Uterus (tissue), 4 donors: ENCODE measurements around the gene SLC25A12. TPM values are rescaled to one million over a fixed set of nuclear protein-coding genes. Genes with fewer than 3 reads are reported as not detected.
A peak's percentile ranks its signal among the peaks of the same experiment; 100 is the strongest.
"Not testable (repeated sequence)": the region's sequence is repeated elsewhere in the genome, so short reads cannot be mapped to it uniquely, and the experiment has no call there.

ENCODE experiments used
- DNase-seq, 2 donors: peaks; one replicate each; pipeline ENCODE4 v3.0.0-alpha.2; 2019 to 2020
- H3K27ac ChIP-seq, 2 donors: fragments of 200-600 bp; sonication (generic); 1 replicate in 1 of 2; 2 replicates in 1 of 2; pipeline ENCODE4 v1.5.1; 2016 to 2018
- H3K27me3 ChIP-seq, 2 donors: fragments of 200-600 bp; sonication (generic); one replicate each; pipeline ENCODE4 v1.5.1; 2018 to 2019; ENCODE audit warnings: control low read depth in 1 of 2
- H3K36me3 ChIP-seq, 2 donors: fragments of 200-600 bp; sonication (generic); one replicate each; pipeline ENCODE4 v1.5.1; 2019; ENCODE audit warnings: control low read depth in 1 of 2
- H3K4me1 ChIP-seq, 2 donors: fragments of 200-600 bp; sonication (generic); one replicate each; pipeline ENCODE4 v1.5.1; 2018 to 2019; ENCODE audit warnings: control low read depth in 1 of 2
- H3K4me3 ChIP-seq, 2 donors: fragments of 200-600 bp; sonication (generic); 1 replicate in 1 of 2; 2 replicates in 1 of 2; pipeline ENCODE4 v1.5.1; 2018 to 2019; ENCODE audit warnings: mild to moderate bottlenecking in 1 of 2
- H3K9me3 ChIP-seq, 2 donors: fragments of 200-600 bp; sonication (generic); one replicate each; pipeline ENCODE4 v1.5.1; 2019; ENCODE audit warnings: control low read depth in 1 of 2
- CTCF ChIP-seq, 4 experiments: fragments of 200-600 bp in 2 of 4; fragments of 450-650 bp in 2 of 4; sonication (generic) in 2 of 4; IDR thresholded peaks; one replicate each; pipeline ENCODE4 v1.5.1; 2016 to 2019; ENCODE audit warnings: antibody characterized with exemption in 4 of 4, mild to moderate bottlenecking in 2 of 4, moderate library complexity in 1 of 4
- POLR2A ChIP-seq, 2 donors: fragments of 450-650 bp; IDR thresholded peaks; one replicate each; pipeline ENCODE4 v1.6.1; 2016; ENCODE audit warnings: antibody characterized with exemption in 2 of 2, mild to moderate bottlenecking in 1 of 2, moderate library complexity in 1 of 2
- intact Hi-C: fragments of 100-400 bp; cut with DNase I; formaldehyde crosslinking; loops from one replicate; pipeline ENCODE4 v1.15.1; 2023; ENCODE audit warnings: low total_unique reads
- total RNA-seq, 4 donors: library from RNA; depleted of rRNA in 3 of 4; stranded (reverse); fragments of >200 nt in 3 of 4; gene quantifications; one replicate each; pipeline versions ENCODE4 v1.1.0 to v1.2.4, GENCODE V29; 2014 to 2023
- donor health status: DM: yes; HTN: yes; CAD: no.

Gene SLC25A12
- total RNA-seq, 4 donors from 2014 or later = 25.9 to 69.4 (median 35.3) TPM

GRCh38 chr2:171814174-171814573 is 79.9 kb downstream of the SLC25A12 start:
- no peaks in the 10 kb centered on the region for H3K27me3 ChIP-seq
- no peaks in the 10 kb centered on the region for H3K36me3 ChIP-seq
- no peak for DNase-seq
- H3K27ac ChIP-seq = no peak overlapping the region
- intact Hi-C loops = no loop called here
- no peaks in the 10 kb centered on the region for H3K9me3 ChIP-seq
- H3K4me1 ChIP-seq = no peaks in the 10 kb centered on the region
- TF ChIP-seq CTCF (IDR thresholded peaks at IDR 0.05) (no peak), POLR2A (IDR thresholded peaks at IDR 0.05) (no peak)
- no peak overlapping the region for H3K4me3 ChIP-seq

GRCh38 chr2:171813729-171814128 is 80.3 kb downstream of the SLC25A12 start:
- Histone ChIP-seq H3K27me3 (no peaks in the 10 kb centered on the region), H3K9me3 (no peaks in the 10 kb centered on the region), H3K36me3 (no peaks in the 10 kb centered on the region), H3K4me3 (no peak overlapping the region), H3K27ac (no peak overlapping the region), H3K4me1 (no peaks in the 10 kb centered on the region)
- TF ChIP-seq POLR2A (IDR thresholded peaks at IDR 0.05) = no peak
- no peak for TF ChIP-seq CTCF (IDR thresholded peaks at IDR 0.05)
- no peak for DNase-seq
- intact Hi-C loops = no loop called here

- Histone ChIP-seq H3K27ac (no peak overlapping the region), H3K4me3 (no peak overlapping the region), H3K9me3 (no peaks in the 10 kb centered on the region), H3K4me1 (no peaks in the 10 kb centered on the region), H3K27me3 (no peaks in the 10 kb centered on the region), H3K36me3 (no peaks in the 10 kb centered on the region)
- no peak for DNase-seq
- TF ChIP-seq POLR2A (IDR thresholded peaks at IDR 0.05) = no peak
- TF ChIP-seq CTCF (IDR thresholded peaks at IDR 0.05) = no peak
- intact Hi-C loops = no loop called here
Measured at GRCh38 chr2:171813126-171813525, 80.9 kb downstream of the SLC25A12 start.

- no peaks in the 10 kb centered on the region for H3K9me3 ChIP-seq
- no peak overlapping the region for H3K4me3 ChIP-seq
- intact Hi-C loops = no loop called here
- peak in 2 of 4 experiments; percentile 17 to 23 for TF ChIP-seq CTCF (IDR thresholded peaks at IDR 0.05)
- TF ChIP-seq POLR2A (IDR thresholded peaks at IDR 0.05) = no peak
- H3K27me3 ChIP-seq = no peaks in the 10 kb centered on the region
- no peak overlapping the region for H3K27ac ChIP-seq
- H3K4me1 ChIP-seq = no peaks in the 10 kb centered on the region
- no peaks in the 10 kb centered on the region for H3K36me3 ChIP-seq
- no peak for DNase-seq
Measured at GRCh38 chr2:171811245-171811628, 82.8 kb downstream of the SLC25A12 start.

GRCh38 chr2:171810422-171811244 is 83.4 kb downstream of the SLC25A12 start:
- H3K27me3 ChIP-seq = no peaks in the 10 kb centered on the region
- no peak overlapping the region for H3K27ac ChIP-seq
- DNase-seq = no peak
- no peaks in the 10 kb centered on the region for H3K9me3 ChIP-seq
- H3K4me1 ChIP-seq = no peaks in the 10 kb centered on the region
- intact Hi-C loops = no loop called here
- no peak for TF ChIP-seq POLR2A (IDR thresholded peaks at IDR 0.05)
- no peak for TF ChIP-seq CTCF (IDR thresholded peaks at IDR 0.05)
- no peak overlapping the region for H3K4me3 ChIP-seq
- no peaks in the 10 kb centered on the region for H3K36me3 ChIP-seq

- DNase-seq, H3K27ac ChIP-seq, H3K4me1 ChIP-seq, H3K9me3 ChIP-seq, H3K36me3 ChIP-seq, intact Hi-C loops, H3K27me3 ChIP-seq, H3K4me3 ChIP-seq: not testable (repeated sequence)
Measured at GRCh38 chr2:171808885-171809284, 85.2 kb downstream of the SLC25A12 start.
